Measurements from ENCODE around the gene LPA. TPM values are rescaled to one million over a fixed set of nuclear protein-coding genes. Genes with fewer than 3 reads are reported as not detected.

The LPA gene
- total RNA-seq, 2 donors from 2014 or later, result not detected

DNA sequence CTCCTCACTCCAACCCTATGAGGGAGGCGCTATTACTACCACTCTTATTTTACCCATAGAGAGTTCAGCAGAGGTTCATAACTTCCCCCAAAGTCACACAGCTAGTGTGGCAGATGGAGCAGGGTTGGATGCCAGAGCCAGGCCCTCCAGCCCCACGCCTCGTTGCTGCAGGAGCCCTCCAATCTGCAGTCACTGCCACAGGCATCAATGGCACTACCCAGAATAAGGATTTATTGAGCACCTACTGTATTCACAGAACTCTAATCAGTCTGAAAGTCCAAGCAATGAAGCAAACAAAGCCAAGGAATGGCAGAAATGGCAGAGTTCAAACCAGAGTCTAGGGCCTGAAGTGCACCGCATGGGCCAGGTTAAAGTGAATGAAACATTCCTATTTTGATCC lies 144.9 kb downstream of the LPA start:
- Mint-ChIP-seq H3K27ac (peak overlapping the region; percentile 26), H3K9me3 (no peaks in the 10 kb centered on the region), H3K36me3 (ENCODE audit: low read depth) (no peaks in the 10 kb centered on the region), H3K4me3 (peak overlapping the region; percentile 87), H3K4me1 (peaks cover 11% of the 10 kb centered on the region), H3K27me3 (no peaks in the 10 kb centered on the region)
- no peak for ATAC-seq (replicated peaks)

DNA sequence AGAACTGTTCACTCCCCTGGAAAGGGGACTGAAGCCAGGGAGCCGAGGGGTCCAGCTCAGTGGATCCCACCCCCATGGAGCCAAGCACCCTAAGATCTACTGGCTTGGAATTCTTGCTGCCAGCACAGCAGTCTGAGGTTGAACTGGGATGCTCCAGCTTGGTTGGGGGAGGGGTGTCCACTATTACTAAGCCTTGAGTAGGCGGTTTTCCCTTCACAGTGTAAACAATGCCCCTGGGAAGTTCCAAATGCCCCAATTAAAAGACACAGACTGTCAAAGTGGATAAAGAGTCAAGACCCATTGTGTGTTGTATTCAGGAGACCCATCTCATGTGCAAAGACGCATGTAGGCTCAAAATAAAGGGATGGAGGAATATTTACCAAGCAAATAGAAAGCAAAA lies 150.2 kb downstream of the LPA start:
- Mint-ChIP-seq H3K36me3 (ENCODE audit: low read depth) (no peaks in the 10 kb centered on the region), H3K27ac (no peak overlapping the region), H3K4me1 (peaks cover 7% of the 10 kb centered on the region), H3K27me3 (no peaks in the 10 kb centered on the region), H3K9me3 (no peaks in the 10 kb centered on the region), H3K4me3 (no peak overlapping the region)
- no peak for ATAC-seq (replicated peaks)

DNA sequence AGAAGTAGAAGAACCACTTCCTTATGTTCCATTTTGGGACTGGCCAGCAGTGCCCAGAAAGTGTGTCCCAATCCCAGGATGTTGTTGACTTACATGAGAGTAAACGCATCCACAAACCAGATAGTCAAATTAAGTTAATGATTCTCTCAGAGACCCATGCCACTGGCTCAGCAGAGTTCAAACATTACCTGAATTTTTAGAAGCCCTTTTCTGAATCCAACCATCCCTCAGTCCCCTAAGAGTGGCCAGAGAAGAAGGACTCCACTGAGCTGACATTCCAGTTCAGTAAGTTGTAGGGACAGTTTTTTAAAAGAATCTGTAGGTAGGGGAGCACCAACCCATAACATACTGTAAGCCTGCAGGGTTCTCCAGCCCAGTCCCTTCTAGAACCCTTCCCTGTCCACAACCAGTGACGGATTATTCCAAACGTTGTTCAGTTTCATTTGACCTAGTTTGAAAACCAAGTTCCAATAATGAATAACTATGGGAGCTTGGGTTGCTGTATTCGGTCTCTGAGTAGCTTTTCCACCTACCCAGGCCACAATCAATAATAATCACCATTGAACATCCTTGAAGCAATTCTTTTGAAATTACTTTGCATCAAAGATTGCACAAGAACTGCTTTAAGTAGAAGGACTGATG lies 153.0 kb downstream of the LPA start:
- no peak overlapping the region for H3K4me3 Mint-ChIP-seq
- ATAC-seq (replicated peaks), result no peak
- no peaks in the 10 kb centered on the region for H3K9me3 Mint-ChIP-seq
- H3K36me3 Mint-ChIP-seq (ENCODE audit: low read depth), result no peaks in the 10 kb centered on the region
- H3K27ac Mint-ChIP-seq, result no peak overlapping the region
- H3K27me3 Mint-ChIP-seq, result no peaks in the 10 kb centered on the region
- H3K4me1 Mint-ChIP-seq, result no peaks in the 10 kb centered on the region

DNA sequence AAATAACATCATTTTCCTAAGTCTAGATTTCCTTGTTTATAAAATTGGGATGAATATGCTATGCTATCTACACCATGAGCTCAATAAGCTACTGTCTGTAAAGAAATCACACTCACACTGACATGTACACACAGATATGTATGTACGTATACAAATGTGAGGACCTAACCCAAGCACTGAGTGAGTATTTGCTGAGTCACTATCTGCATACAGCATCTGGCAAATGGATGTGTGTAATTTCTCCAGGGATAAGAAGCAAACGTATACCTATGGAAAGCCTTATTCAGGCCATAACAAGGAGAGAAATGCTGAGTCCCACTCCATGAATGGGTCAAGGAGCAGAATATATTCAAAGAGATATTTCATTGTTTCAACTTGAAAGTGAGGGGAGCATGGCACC lies 153.9 kb downstream of the LPA start:
- Mint-ChIP-seq H3K27ac (no peak overlapping the region), H3K27me3 (no peaks in the 10 kb centered on the region), H3K36me3 (ENCODE audit: low read depth) (no peaks in the 10 kb centered on the region), H3K9me3 (no peaks in the 10 kb centered on the region), H3K4me3 (no peak overlapping the region), H3K4me1 (no peaks in the 10 kb centered on the region)
- no peak for ATAC-seq (replicated peaks)

DNA sequence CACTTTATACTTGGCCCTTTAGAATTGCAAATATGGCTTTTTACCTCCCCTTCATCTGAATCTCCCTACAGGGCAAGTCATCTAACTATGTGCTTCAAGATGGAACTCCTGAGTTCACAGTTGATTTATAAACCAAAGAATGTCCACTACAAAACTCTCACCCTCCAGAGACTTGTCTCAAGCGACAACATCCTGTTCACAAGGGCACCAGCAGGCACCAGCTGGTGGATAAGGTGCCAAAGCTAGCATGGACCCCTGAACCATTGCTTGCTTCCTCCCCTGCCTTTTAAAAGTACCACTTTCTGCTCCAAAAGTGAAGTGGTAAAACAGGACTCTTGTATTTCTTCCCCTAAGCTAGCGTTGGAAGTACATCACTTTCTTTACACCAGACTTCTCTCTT lies 154.5 kb downstream of the LPA start:
- H3K4me3 Mint-ChIP-seq, result no peak overlapping the region
- no peak overlapping the region for H3K27ac Mint-ChIP-seq
- no peak for ATAC-seq (replicated peaks)
- no peaks in the 10 kb centered on the region for H3K9me3 Mint-ChIP-seq
- H3K27me3 Mint-ChIP-seq, result no peaks in the 10 kb centered on the region
- no peaks in the 10 kb centered on the region for H3K36me3 Mint-ChIP-seq (ENCODE audit: low read depth)
- no peaks in the 10 kb centered on the region for H3K4me1 Mint-ChIP-seq

DNA sequence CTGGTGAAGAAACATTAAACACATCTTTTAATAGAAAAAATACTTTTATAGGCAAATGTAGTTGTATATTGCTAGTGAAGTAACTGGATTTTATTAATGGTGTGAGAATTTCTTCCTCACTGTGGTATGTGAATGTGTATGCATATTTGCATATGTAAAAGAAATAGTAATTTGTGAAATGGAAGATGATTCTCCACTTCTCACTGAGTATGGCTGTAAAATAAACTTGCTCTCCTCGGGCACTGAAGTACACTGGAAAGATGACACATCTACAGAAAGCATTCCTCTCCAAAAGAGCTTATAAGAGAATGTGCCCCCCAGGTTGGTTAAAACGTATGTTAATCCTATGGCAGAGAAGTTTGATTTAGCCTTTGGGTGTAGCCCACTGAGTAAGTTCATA lies 155.5 kb downstream of the LPA start:
- Mint-ChIP-seq H3K4me1 (no peaks in the 10 kb centered on the region), H3K27ac (no peak overlapping the region), H3K27me3 (no peaks in the 10 kb centered on the region), H3K4me3 (no peak overlapping the region), H3K36me3 (ENCODE audit: low read depth) (no peaks in the 10 kb centered on the region), H3K9me3 (peaks cover 4% of the 10 kb centered on the region)
- ATAC-seq (replicated peaks), result no peak

DNA sequence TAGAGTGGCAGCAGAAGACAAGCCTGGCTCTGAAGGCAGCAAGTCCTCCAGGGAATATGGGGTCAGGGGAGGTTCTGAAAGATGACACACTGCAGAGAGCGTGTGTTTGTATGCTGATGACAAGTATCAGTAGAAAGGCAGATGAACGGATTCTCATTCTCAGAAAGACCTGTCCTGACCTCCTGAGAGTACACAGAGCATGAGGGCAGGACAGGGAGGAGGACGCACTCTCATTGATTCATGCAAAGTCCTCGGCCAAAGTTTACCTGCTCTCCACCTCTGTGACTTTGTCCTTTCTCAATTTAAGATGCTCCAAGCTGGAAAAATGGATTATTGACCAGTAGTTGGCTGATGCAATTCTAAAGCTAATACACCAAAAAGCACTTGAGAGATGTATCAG lies 156.7 kb downstream of the LPA start:
- H3K36me3 Mint-ChIP-seq (ENCODE audit: low read depth), result no peaks in the 10 kb centered on the region
- ATAC-seq (replicated peaks), result no peak
- no peaks in the 10 kb centered on the region for H3K27me3 Mint-ChIP-seq
- H3K9me3 Mint-ChIP-seq, result peaks cover 6% of the 10 kb centered on the region
- H3K27ac Mint-ChIP-seq, result no peak overlapping the region
- no peak overlapping the region for H3K4me3 Mint-ChIP-seq
- no peaks in the 10 kb centered on the region for H3K4me1 Mint-ChIP-seq

DNA sequence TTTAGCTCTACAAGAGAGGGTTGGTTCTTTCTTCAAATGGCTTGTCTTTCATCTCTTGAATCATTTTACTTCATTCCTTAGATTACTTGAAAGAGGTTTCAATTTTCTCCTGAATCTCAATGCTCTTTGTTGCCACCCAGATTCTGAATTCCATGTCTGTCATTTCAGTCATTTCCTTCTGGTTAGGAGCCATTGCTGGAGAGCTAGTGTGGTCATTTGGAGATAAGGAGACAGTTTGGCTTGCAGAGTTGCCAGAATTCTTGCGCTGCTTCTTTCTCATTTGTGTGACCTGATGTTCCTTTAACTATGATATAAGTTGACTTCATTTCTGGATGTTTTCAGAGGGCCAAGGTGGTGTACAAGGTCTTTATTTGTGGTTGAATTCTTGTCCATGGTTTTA lies 158.1 kb downstream of the LPA start:
- Mint-ChIP-seq H3K27ac (no peak overlapping the region), H3K4me1 (no peaks in the 10 kb centered on the region), H3K27me3 (no peaks in the 10 kb centered on the region), H3K9me3 (peaks cover 6% of the 10 kb centered on the region), H3K4me3 (no peak overlapping the region), H3K36me3 (ENCODE audit: low read depth) (peaks cover 4% of the 10 kb centered on the region)
- ATAC-seq (replicated peaks), result no peak

DNA sequence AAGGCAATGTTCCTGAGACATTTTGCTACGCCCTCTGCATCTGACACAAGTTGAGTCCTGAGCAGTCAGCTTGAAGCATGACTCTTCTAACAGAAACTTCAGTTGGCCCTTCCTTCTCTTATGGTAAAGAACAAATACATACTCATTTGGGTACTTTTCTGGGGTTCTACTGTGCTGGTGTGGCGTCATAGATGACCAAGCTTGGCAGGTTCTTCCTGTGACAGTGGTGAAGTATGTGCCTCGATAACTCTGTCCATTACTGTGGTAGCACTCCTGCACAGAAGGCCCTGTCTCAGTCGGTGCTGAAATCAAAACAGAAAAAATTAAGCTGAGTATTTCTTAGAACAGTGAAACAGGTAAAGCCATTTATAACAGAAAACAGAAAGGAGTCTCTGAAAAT lies 163.4 kb downstream of the LPA start:
- H3K27ac Mint-ChIP-seq, result no peak overlapping the region
- peaks cover 6% of the 10 kb centered on the region for H3K9me3 Mint-ChIP-seq
- H3K27me3 Mint-ChIP-seq, result no peaks in the 10 kb centered on the region
- H3K4me1 Mint-ChIP-seq, result no peaks in the 10 kb centered on the region
- peak; percentile 35 for ATAC-seq (replicated peaks)
- H3K36me3 Mint-ChIP-seq (ENCODE audit: low read depth), result peaks cover 39% of the 10 kb centered on the region
- no peak overlapping the region for H3K4me3 Mint-ChIP-seq

DNA sequence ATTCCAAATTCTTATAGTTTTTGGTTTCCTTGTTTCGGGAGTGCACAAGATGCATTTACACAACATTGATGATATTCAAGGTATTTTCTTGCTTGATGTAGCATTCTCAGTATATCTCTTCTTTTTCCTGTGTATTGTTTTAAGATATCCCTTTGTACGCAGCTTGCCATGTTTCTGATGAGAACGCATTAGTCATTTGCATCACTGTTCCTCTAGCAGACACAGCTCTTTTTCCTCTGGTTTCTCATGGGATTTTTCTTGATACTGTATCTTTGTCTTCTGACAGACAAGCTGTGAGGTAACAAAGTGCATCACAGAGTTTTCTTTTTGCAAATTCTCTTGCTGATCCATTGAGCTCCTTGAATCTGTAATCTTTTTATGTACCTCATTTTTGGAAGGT lies 169.5 kb downstream of the LPA start:
- no peak for ATAC-seq (replicated peaks)
- no peaks in the 10 kb centered on the region for H3K27me3 Mint-ChIP-seq
- H3K36me3 Mint-ChIP-seq (ENCODE audit: low read depth), result peaks cover 50% of the 10 kb centered on the region
- no peaks in the 10 kb centered on the region for H3K4me1 Mint-ChIP-seq
- no peaks in the 10 kb centered on the region for H3K9me3 Mint-ChIP-seq
- no peak overlapping the region for H3K4me3 Mint-ChIP-seq
- H3K27ac Mint-ChIP-seq, result no peak overlapping the region

DNA sequence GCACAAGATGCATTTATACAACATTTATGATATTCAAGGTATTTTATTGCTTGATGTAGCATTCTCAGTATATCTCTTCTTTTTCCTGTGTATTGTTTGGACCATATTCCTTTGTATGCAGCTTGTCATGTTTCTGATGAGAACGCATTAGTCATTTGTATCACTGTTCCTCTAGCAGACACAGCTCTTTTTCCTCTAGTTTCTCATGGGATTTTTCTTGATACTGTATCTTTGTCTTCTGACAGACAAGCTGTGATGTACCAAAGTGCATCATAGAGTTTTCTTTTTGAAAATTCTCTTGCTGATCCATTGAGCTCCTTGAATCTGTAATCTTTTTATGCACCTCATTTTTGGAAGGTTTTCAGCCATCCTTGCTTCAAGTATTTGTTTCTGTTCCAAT lies 175.0 kb downstream of the LPA start:
- Mint-ChIP-seq H3K9me3 (no peaks in the 10 kb centered on the region), H3K27ac (no peak overlapping the region), H3K36me3 (ENCODE audit: low read depth) (peaks cover 50% of the 10 kb centered on the region), H3K27me3 (no peaks in the 10 kb centered on the region), H3K4me1 (no peaks in the 10 kb centered on the region), H3K4me3 (no peak overlapping the region)
- no peak for ATAC-seq (replicated peaks)

DNA sequence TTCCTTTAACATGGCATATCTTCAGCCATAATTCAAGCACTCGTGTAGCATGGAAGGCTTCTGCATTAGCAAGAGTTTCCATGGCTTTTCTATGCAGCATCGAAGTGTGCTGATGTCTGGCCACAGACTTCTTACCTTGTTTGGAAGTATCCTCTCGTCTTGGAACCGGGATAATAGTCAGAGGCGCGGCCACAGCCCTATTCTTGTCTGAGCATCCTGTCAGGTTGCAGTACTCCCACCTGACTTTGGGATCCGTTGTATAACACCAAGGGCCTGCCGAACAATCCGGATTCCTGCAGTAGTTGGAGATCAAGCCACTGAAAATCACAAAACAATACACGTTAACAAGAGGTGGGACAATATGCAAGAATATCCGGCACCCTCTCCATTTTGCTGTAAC lies 177.0 kb downstream of the LPA start:
- H3K4me3 Mint-ChIP-seq, result no peak overlapping the region
- no peak overlapping the region for H3K27ac Mint-ChIP-seq
- no peak for ATAC-seq (replicated peaks)
- peaks cover 52% of the 10 kb centered on the region for H3K36me3 Mint-ChIP-seq (ENCODE audit: low read depth)
- no peaks in the 10 kb centered on the region for H3K4me1 Mint-ChIP-seq
- H3K9me3 Mint-ChIP-seq, result peaks cover 4% of the 10 kb centered on the region
- H3K27me3 Mint-ChIP-seq, result no peaks in the 10 kb centered on the region

Other genes starting within 250 kb of the LPA start
- gene PLG, start 38.0 kb upstream of the LPA start, total RNA-seq, result not detected

All from activated T-helper 17 cell treated with anti-CD3 and anti-CD28 coated beads, Interleukin-2, amount 50 U/mL, for 72 hours (primary cell).